Measurements from ENCODE around the gene STH.

Gene STH

DNA sequence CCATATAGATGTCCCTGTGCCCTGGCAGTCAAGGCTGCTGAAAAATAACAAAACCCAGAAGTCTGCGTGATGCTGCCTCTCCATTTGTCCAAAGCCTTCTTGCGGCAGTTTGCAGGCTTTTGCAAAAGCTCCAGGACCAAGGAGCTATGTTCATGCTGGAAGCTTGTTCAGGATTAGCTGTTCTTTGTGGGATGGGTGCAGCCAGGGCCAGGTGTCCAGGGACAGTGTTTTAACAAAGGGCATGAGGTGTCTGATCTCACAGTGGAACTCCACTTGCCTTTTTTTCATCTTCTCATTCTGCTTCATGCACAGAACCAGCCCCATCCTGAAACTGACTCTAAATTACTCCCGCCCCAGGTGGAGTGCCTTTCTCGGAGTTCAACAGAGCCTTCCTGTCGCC is 31.7 kb upstream of the STH start:
- DNase-seq (ENCODE audit: low spot score), result no peak

- no peak for DNase-seq (ENCODE audit: low spot score)
Observed at GRCh38 chr17:45968732-45969131, 30.3 kb upstream of the STH start.

- no peak for DNase-seq (ENCODE audit: low spot score)
Observed at GRCh38 chr17:45969726-45970125, 29.3 kb upstream of the STH start.

DNA sequence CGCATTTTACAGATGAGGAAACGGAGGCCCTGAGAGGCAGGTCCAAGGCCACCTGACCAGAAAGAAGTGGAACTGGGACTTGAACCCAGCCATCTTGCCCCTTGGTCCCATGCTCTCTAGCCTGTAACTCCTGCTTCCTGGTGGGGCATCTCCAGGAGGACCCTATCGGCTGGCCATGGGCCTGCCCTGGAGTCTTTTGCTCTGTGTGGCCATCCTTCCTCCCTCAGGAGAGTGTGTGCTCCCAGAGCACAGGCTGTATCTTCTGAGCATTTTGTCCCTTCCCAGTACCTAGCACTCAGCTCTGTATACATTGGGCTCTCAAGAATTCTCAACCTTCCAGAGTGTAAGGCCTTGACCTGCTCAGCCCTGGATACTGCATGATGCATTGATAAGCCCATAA is 28.4 kb upstream of the STH start:
- DNase-seq (ENCODE audit: low spot score), result no peak

- no peak for DNase-seq (ENCODE audit: low spot score)
Observed at GRCh38 chr17:45971698-45972141, 27.3 kb upstream of the STH start.

GRCh38 chr17:45972531-45972930 is 26.5 kb upstream of the STH start:
- no peak for DNase-seq (ENCODE audit: low spot score)

DNA sequence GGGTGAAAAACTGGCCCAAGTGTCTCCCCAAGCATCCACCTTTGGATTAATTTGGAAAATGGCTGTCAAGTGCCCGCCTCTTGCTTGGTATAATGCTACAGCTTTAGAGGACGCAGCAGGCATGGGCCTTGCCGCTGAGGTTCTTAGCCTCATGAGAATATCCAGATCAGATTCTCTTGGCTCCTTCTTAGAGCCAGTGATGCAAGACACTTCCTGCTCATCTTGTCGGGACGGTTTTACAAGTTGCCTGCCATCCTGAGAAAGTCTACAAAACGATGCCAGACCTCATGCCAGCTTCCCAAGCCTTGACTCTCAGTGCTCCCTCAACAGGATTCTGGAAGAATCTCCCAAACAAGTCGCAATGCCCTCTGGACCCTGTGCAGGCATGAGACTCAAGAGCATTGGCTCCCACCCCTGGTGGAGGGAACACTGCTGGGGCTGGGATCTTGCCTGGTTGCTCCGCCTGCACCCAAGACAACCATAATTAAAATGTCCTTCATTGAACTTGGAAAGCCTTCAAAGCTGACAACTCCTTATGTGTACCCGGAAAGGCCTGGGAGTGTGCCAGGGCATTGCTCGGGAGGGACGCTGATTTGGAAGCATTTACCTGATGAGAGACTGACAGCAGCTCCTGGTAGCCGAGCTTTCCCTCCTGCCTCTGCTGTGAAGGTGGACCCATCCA is 25.8 kb upstream of the STH start:
- no peak for DNase-seq (ENCODE audit: low spot score)

GRCh38 chr17:45973946-45974859 is 24.8 kb upstream of the STH start:
- DNase-seq (ENCODE audit: low spot score), result no peak

GRCh38 chr17:45974916-45975630 is 24.0 kb upstream of the STH start:
- no peak for DNase-seq (ENCODE audit: low spot score)

DNA sequence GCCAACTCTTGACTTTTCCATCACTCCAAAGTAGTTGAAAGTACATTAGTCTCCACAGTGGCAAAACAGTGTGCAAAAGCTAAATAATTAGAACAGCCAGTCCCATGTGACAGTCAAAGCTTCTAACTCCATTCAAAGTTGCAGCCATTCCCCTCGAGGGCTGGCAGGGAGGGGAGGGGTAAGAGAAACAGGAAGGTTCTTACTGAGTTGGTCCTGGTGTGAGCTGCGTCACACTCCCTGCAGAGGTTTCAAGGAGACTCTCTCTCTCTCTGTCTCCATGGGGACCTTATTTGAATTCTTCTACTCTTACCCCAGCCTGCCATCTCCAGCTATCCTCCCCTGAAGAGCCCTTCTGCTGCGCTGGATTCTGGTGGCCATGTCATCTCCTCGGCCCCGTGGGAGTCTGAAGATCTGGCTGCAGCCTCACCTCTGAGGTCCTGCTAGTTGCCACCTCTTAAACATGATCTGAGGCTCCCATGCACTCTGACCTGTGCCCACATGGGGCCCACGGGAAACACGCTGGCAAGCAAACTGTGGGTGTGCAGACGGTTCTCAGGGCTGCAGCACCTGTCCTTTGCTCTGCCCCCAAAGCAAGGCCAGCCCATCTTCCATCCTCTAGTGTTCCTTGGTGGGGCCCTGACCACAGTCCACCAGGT is 23.3 kb upstream of the STH start:
- no peak for DNase-seq (ENCODE audit: low spot score)

DNA sequence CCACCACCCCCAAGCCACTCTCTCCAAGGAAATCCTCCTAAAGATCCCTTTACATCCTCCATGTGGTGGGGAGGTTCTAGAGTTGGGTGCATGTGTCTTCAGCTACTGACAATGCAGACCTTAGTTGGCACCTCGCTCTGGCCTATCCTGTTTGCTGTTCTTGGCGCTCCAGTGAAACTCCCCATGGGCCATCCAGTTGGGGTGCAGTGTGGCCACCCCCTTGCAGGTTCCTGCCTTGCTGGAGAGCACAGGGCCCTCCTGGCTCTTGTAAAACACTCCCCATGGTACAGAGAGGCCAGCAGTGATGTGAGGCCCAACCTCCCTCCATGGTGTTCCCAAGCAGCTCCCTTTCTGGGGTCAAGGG is 22.7 kb upstream of the STH start:
- DNase-seq (ENCODE audit: low spot score), result no peak

DNA sequence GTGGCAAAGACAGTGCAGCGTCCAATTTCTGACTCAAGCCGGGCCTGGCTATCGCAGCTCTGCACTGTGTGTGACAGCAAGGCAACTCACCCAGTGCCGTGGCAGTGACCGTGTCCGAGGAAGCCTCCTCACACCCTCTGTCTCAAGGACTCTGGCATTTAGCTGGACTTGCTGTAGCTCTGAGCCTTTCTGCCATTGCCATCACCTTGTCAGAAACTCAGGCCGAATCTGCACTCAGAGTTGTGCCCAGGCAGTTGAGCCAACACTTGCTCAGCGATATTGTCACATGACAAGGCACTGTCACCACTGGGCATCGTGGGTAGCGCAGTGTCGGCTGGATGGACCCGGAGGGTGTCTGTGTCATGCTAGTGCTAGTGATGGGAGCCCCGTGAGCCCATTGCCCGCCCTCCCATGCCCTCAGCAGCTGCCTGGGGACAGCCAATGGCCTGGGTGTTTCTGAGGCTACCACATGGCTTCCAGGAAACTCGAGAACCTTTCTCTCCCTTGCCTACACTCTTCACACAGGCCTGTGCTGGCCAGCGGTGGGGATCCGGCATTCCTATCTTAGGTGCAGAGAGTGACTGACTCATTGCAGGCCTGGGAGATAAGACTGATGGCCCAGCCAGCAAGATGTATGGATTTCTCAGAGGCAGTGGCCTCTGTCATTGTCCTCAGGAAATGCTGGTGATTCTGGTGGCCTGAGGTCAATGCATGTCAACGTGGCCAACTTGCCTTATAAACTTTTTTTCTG is 22.1 kb upstream of the STH start:
- no peak for DNase-seq (ENCODE audit: low spot score)

GRCh38 chr17:45977506-45977824 is 21.6 kb upstream of the STH start:
- DNase-seq (ENCODE audit: low spot score), result no peak

DNA sequence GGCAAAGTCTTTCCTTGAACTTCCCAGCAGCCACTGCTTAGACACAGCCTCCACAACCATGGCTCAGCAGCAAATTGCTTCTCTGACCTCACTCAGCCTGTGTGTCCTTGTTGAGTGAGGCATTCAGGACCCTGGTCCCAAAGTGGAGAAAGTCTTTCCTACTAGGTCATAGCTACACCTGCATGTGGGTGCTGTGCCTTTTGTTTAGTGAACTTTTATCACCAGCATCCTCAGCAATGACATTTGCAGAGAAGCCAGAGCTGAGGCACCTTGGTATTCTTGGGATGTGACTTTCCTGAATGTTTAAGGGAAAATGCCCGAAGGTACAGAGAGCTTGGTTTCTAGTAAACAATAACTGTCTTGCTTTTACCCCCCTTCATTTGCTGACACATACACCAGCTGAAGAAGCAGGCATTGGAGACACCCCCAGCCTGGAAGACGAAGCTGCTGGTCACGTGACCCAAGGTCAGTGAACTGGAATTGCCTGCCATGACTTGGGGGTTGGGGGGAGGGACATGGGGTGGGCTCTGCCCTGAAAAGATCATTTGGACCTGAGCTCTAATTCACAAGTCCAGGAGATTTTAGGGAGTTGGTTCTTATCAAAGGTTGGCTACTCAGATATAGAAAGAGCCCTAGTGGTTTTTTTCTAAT is 20.9 kb upstream of the STH start:
- no peak for DNase-seq (ENCODE audit: low spot score)

GRCh38 chr17:45979137-45979536 is 19.9 kb upstream of the STH start:
- DNase-seq (ENCODE audit: low spot score), result no peak

DNA sequence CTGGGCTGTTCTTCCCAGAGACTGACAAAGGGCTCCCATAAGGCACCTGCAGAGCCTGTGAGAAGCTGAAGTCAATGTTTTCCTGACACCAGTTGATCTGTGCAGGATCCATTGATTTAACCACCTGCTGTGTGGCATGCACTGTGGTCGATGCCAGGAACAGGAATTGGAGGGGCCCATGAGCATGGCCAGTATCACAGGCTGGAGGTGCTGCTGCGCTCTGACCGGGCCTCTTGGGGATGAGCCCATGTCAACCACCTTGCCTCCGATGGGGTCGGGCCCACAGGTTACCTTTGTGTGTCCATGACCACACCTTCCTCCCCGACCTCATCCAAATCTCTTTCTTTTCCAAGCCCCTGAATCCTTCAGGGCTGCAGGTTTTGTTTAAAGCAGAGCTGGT is 18.2 kb upstream of the STH start:
- no peak for DNase-seq (ENCODE audit: low spot score)

- no peak for DNase-seq (ENCODE audit: low spot score)
Observed at GRCh38 chr17:45981306-45981705, 17.7 kb upstream of the STH start.

GRCh38 chr17:45982791-45983613 is 16.0 kb upstream of the STH start:
- no peak for DNase-seq (ENCODE audit: low spot score)

DNA sequence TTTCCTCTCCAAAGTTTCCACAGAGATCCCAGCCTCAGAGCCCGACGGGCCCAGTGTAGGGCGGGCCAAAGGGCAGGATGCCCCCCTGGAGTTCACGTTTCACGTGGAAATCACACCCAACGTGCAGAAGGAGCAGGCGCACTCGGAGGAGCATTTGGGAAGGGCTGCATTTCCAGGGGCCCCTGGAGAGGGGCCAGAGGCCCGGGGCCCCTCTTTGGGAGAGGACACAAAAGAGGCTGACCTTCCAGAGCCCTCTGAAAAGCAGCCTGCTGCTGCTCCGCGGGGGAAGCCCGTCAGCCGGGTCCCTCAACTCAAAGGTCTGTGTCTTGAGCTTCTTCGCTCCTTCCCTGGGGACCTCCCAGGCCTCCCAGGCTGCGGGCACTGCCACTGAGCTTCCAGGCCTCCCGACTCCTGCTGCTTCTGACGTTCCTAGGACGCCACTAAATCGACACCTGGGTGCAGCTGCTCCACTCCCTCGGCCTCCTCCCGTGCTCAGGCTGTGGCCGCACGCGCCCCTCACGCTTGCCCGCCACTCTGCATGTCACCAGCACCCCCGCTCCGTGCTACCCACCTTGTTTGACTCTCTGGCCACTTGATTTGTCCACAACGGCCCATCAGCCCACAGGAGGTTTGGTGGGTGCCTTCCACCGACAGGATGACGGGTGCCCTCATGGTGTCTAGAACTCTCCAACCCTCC is 15.3 kb upstream of the STH start:
- no peak for DNase-seq (ENCODE audit: low spot score)

DNA sequence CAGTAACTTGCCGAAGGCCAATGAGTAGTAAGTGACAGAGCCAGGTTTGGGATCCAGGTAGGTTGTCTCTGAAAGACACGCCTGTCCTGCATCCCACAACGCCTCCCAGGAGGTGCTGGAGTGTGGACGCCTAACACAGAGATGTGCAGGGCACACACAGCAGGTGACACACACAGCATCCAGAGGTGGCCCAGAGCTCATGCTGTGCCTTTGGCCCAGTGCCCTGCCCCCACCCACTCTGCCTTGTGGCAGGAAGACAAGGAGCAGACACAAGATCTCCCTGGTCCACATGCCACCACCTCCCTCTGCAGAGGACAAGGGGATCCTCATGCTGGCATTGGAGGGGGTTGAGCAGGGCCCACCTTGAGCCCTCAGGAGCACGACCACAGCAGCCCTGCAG is 14.7 kb upstream of the STH start:
- DNase-seq (ENCODE audit: low spot score), result no peak

Measured in hematopoietic multipotent progenitor cell treated with erythropoietin and hydrocortisone succinate and interleukin-3 and kit ligand, for 15 days (in vitro differentiated cells).